WERI-Rb-1 (cell line): Measurements from ENCODE around the gene VSTM1.

Experiments
- DNase-seq: peaks from one replicate; pipeline ENCODE4 v3.0.0-alpha.2; 2020
- H3K27ac ChIP-seq: fragments of 250-450 bp; sonication (Bioruptor Pico); 2 replicates; pipeline ENCODE4 v1.5.1; 2020; ENCODE audit warnings: mild to moderate bottlenecking, moderate library complexity
- H3K27me3 ChIP-seq: fragments of 250-450 bp; sonication (Bioruptor Pico); 2 replicates; pipeline ENCODE4 v1.5.1; 2021; ENCODE audit warnings: mild to moderate bottlenecking, low read depth, moderate library complexity; ENCODE audit not compliant: insufficient read depth, severe bottlenecking
- H3K36me3 ChIP-seq: fragments of 250-450 bp; sonication (Bioruptor Pico); 2 replicates; pipeline ENCODE4 v1.5.1; 2020; ENCODE audit warnings: mild to moderate bottlenecking, moderate library complexity
- H3K4me3 ChIP-seq: 2 replicates; pipeline ENCODE4 v1.5.1; 2011; ENCODE audit warnings: low read depth, mild to moderate bottlenecking, control low read depth, low read length
- H3K9me3 ChIP-seq: fragments of 250-450 bp; sonication (Bioruptor Pico); 2 replicates; pipeline ENCODE4 v1.5.1; 2021; ENCODE audit warnings: mild to moderate bottlenecking, moderate library complexity; ENCODE audit not compliant: severe bottlenecking
- TF ChIP-seq, protein P1 (sequence below): IDR thresholded peaks from 2 replicates; pipeline ENCODE4 v1.5.1; 2011; ENCODE audit warnings: low read depth, mild to moderate bottlenecking, control low read depth, inconsistent platforms, low read length

The VSTM1 gene, protein sequence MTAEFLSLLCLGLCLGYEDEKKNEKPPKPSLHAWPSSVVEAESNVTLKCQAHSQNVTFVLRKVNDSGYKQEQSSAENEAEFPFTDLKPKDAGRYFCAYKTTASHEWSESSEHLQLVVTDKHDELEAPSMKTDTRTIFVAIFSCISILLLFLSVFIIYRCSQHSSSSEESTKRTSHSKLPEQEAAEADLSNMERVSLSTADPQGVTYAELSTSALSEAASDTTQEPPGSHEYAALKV

DNA sequence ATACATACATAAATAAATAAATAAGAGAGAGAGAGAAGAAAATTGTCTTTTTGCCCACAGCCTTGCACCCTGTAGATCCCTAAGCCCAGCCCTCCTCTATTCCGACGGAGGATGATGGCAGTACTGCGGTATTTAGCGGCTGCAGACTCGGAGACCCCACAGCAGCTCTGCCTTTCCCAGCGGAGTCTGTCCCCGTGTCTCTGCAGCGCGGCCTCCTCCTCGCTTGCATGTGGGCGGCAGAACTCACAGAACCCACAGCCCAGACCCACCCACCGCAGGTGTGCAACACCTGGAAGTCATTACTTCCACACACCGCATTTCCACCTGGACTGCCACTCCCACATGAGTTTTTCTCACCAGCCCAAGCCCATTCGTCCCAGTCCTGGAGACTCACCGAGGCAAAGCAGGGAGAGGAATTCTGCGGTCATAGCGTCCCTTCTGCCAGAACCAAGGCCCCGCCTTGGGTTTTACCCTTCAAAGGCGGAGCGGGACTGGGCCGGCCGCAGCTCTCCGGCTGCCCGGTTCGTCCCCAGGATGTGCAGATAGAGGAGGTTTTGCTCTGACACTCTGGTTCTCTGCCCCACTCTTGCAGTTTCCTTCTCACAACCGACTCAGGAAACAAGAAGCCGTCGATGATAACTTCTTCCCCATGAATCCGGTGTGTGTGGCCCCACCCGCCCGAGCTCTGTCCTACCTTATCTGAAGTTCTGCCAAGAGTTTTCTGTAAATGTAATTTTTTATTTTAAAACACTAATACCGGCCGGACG lies at the start of gene VSTM1:
VSTM1 (minus strand) TSS at position 548 of the 767 bp plus-strand sequence; CDS start at position 428, 120 bp downstream.
- Histone ChIP-seq H3K36me3 (no peaks in the 10 kb centered on the region), H3K27ac (no peak within 1 kb of the TSS), H3K9me3 (no peaks in the 10 kb centered on the region), H3K27me3 (peaks cover 84% of the 10 kb centered on the region), H3K4me3 (no peak within 1 kb of the TSS)
- TF ChIP-seq, protein P1, sequence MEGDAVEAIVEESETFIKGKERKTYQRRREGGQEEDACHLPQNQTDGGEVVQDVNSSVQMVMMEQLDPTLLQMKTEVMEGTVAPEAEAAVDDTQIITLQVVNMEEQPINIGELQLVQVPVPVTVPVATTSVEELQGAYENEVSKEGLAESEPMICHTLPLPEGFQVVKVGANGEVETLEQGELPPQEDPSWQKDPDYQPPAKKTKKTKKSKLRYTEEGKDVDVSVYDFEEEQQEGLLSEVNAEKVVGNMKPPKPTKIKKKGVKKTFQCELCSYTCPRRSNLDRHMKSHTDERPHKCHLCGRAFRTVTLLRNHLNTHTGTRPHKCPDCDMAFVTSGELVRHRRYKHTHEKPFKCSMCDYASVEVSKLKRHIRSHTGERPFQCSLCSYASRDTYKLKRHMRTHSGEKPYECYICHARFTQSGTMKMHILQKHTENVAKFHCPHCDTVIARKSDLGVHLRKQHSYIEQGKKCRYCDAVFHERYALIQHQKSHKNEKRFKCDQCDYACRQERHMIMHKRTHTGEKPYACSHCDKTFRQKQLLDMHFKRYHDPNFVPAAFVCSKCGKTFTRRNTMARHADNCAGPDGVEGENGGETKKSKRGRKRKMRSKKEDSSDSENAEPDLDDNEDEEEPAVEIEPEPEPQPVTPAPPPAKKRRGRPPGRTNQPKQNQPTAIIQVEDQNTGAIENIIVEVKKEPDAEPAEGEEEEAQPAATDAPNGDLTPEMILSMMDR, result no peak
- DNase-seq, result no peak

DNA sequence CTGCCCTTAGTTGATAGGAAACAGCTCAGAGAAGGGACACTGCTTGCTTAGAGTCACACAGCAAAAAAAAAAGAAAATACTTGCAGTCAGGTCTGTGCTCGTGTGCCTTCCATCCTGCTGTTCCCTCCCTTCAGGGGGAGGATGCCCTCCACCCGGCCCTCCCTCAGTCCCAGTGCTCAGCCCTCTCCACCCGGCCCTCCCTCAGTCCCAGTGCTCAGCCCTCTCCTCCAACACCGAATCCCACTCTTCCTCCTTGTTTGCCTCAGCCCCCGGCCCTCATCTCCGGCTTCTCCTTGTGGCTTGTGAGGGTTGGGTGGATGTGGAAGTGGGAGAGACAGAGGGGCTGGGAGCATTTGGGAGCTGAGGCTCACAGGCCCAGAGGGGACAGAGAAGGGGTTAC lies 46.0 kb upstream of the VSTM1 start:
- no peak overlapping the region for H3K4me3 ChIP-seq
- no peak for DNase-seq
- TF ChIP-seq, protein P1, result no peak
- no peaks in the 10 kb centered on the region for H3K27me3 ChIP-seq
- H3K27ac ChIP-seq, result no peak overlapping the region
- no peaks in the 10 kb centered on the region for H3K9me3 ChIP-seq
- H3K36me3 ChIP-seq, result peaks cover 60% of the 10 kb centered on the region

DNA sequence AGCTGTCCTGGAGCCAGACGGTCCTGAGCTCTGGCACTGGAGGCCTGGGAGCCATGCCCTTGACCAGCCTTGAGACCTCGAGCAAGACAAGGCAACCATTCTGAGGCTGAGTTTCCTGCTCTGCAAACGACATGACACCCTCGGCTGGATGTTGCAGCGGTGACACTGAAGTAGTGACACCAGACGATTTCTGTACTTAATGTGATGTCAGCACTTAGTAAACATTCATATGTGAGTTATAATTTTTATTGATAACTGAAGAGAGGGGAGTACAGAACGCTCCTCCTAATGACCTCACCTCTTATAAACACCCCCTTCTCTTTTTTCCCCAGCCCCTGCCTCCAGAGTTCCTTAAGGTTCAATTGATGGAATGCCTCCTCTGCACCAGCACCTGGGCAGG lies 44.8 kb upstream of the VSTM1 start:
- no peak overlapping the region for H3K27ac ChIP-seq
- H3K36me3 ChIP-seq, result peaks cover 56% of the 10 kb centered on the region
- DNase-seq, result no peak
- no peak overlapping the region for H3K4me3 ChIP-seq
- no peaks in the 10 kb centered on the region for H3K27me3 ChIP-seq
- no peaks in the 10 kb centered on the region for H3K9me3 ChIP-seq
- TF ChIP-seq, protein P1, result no peak

DNA sequence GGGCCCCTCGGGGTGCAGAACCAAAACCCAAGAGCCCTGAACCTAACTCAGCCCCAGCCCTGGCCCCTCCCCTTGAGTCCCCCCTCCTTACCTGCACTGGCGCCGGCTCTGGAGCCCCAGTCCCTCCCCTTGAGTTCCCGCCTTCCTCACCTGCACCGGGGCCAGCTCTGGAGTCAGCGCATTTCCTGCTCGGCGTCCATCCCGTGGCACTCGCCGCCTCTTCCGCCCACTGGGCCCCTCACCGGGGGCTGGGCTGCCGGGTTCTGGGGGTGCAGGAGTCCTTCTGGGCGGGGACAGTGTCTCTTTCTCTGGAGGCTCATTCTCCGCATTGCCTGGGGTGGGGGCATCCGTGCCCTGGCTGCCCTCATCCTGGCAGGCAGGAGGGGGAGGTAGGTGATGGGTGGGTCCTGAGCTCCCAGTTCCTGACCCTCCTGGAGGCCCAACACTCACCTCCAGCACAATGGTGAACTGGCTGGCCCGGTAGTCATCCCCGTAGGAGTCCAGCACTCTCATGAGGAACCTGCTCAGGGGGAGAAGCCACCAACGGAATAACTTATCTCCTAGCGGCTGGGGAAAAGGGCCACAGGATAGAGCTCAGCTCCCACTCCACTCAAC lies 44.3 kb upstream of the VSTM1 start:
- peaks cover 53% of the 10 kb centered on the region for H3K36me3 ChIP-seq
- no peaks in the 10 kb centered on the region for H3K9me3 ChIP-seq
- H3K4me3 ChIP-seq, result no peak overlapping the region
- no peak overlapping the region for H3K27ac ChIP-seq
- TF ChIP-seq, protein P1, result no peak
- H3K27me3 ChIP-seq, result no peaks in the 10 kb centered on the region
- DNase-seq, result no peak

DNA sequence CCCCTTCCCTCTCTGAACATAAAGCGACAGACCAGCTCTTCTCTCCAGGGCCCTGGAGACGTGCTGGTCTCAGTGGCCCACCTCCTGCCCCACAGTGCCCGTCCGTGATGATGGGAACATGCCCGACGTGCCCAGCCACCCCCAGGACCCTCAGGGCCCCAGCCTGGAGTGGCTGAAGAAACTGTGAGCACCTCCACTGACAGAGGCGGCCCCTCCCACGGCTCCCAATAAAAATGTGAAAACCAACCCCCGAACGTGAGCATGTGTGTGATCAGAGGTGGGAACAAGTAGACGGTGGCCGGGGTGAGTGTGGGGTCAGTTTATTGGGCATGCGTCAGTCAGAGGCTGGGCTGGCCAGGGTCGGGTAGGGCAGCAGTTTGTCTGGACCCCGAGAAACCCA lies 43.0 kb upstream of the VSTM1 start:
- no peaks in the 10 kb centered on the region for H3K27me3 ChIP-seq
- no peak overlapping the region for H3K27ac ChIP-seq
- no peak for DNase-seq
- no peaks in the 10 kb centered on the region for H3K9me3 ChIP-seq
- TF ChIP-seq, protein P1, result no peak
- no peak overlapping the region for H3K4me3 ChIP-seq
- H3K36me3 ChIP-seq, result peaks cover 48% of the 10 kb centered on the region
